Lower leg skin (tissue), 3 donors: Measurements from ENCODE around the gene MELTF.

ENCODE experiments used
- POLR2A ChIP-seq, 2 donors: fragments of 450-650 bp; IDR thresholded peaks; one replicate each; pipeline ENCODE4 v1.6.1; 2016 to 2017; ENCODE audit warnings: antibody characterized with exemption in 2 of 2, mild to moderate bottlenecking in 1 of 2, moderate library complexity in 1 of 2
- TF ChIP-seq, protein P1 (sequence below), 3 donors: fragments of 450-650 bp; IDR thresholded peaks; one replicate each; pipeline ENCODE4 v1.5.1; 2016; ENCODE audit warnings: antibody characterized with exemption in 3 of 3, mild to moderate bottlenecking in 3 of 3, moderate library complexity in 2 of 3

DNA sequence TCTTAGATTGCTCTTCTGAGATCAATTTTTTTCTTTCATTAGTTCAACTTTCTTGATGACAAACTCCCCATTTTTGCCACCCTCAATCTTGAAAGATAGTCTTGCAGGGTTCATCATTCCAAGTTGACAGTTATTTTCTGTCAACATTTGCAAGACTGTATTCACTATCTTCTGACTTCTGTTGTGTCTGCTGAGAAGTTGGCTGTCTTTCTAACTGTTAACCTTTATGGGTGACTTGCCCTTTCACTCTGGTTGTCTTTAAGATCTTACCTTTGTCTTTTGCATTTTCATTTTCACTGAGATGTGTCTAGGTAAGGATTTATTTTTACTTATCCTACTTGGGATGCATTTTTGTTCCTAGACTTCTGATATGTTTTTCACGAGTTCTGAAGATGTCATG, 46.4 kb downstream of the MELTF start:
- TF ChIP-seq, protein P1, sequence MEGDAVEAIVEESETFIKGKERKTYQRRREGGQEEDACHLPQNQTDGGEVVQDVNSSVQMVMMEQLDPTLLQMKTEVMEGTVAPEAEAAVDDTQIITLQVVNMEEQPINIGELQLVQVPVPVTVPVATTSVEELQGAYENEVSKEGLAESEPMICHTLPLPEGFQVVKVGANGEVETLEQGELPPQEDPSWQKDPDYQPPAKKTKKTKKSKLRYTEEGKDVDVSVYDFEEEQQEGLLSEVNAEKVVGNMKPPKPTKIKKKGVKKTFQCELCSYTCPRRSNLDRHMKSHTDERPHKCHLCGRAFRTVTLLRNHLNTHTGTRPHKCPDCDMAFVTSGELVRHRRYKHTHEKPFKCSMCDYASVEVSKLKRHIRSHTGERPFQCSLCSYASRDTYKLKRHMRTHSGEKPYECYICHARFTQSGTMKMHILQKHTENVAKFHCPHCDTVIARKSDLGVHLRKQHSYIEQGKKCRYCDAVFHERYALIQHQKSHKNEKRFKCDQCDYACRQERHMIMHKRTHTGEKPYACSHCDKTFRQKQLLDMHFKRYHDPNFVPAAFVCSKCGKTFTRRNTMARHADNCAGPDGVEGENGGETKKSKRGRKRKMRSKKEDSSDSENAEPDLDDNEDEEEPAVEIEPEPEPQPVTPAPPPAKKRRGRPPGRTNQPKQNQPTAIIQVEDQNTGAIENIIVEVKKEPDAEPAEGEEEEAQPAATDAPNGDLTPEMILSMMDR (IDR thresholded peaks at IDR 0.05), result no peak
- TF ChIP-seq POLR2A (IDR thresholded peaks at IDR 0.05), result no peak
